K562 (cell line): ENCODE data around the gene UBXN4. TPM values are rescaled to one million over a fixed set of nuclear protein-coding genes. Genes with fewer than 3 reads are reported as not detected.

Experiments used
- CCNT2 ChIP-seq: IDR thresholded peaks from 2 replicates; pipeline ENCODE4 v1.6.1; 2011; ENCODE audit warnings: borderline replicate concordance, low read depth, mild to moderate bottlenecking, moderate library complexity, mixed read lengths, low read length; ENCODE audit not compliant: insufficient read length; ENCODE audit errors: extremely low read depth
- DEAF1 ChIP-seq: fragments of 450-650 bp; formaldehyde crosslinking; IDR thresholded peaks from 2 replicates; pipeline ENCODE4 v1.4.0; 2020; ENCODE audit warnings: mild to moderate bottlenecking, moderate library complexity
- OTX1 ChIP-seq: fragments of 450-650 bp; formaldehyde crosslinking; IDR thresholded peaks from 2 replicates; pipeline ENCODE4 v1.4.0; 2022; ENCODE audit warnings: mild to moderate bottlenecking
- PCBP1 ChIP-seq: fragments of 200-400 bp; formaldehyde crosslinking; IDR thresholded peaks from 2 replicates; pipeline ENCODE4 v1.6.1; 2018; ENCODE audit warnings: mild to moderate bottlenecking, low read depth, low read length; ENCODE audit not compliant: poor library complexity, severe bottlenecking
- SAFB2 ChIP-seq: fragments of 200-400 bp; formaldehyde crosslinking; IDR thresholded peaks from 2 replicates; pipeline ENCODE4 v1.6.1; 2018; ENCODE audit warnings: borderline replicate concordance, low read length, low read depth, moderate library complexity; ENCODE audit not compliant: severe bottlenecking
- TBP ChIP-seq: optimal IDR thresholded peaks from 2 replicates; pipeline ENCODE3; 2011; ENCODE audit warnings: low read depth, low read length, improper control_type of control experiment
- ZFP36 ChIP-seq: fragments of 150-350 bp; IDR thresholded peaks from 2 replicates; pipeline ENCODE4 v1.6.1; 2018; ENCODE audit warnings: low read length, low read depth; ENCODE audit not compliant: partially characterized antibody
- ZNF140 ChIP-seq: fragments of 250-450 bp; sonication (Bioruptor Pico); IDR thresholded peaks from 2 replicates; pipeline ENCODE4 v1.8.0; 2021; ENCODE audit warnings: moderate library complexity, mild to moderate bottlenecking, inconsistent platforms
- ZNF707 ChIP-seq: fragments of 250-450 bp; sonication (Bioruptor Pico); conservative IDR thresholded peaks from 2 replicates; pipeline ENCODE4 v1.8.0; 2022; ENCODE audit warnings: inconsistent platforms, mild to moderate bottlenecking, moderate library complexity
- polyA plus RNA-seq, 8 experiments: library from polyadenylated mRNA; depleted of rRNA in 4 of 8; stranded (reverse) in 5 of 8; unstranded in 3 of 8; fragments of >200 nt; fragmentation: Nextera tagmentation in 2 of 8; fragmentation: Illumina TruSeq in 1 of 8; extraction: Ambion mirVana in 2 of 8; extraction: Trizol in 1 of 8; gene quantifications; 2 replicates each; pipeline versions ENCODE4 v1.2.1 to v1.2.3, GENCODE V29; 2011 to 2014; ENCODE audit warnings: inconsistent platforms in 1 of 8, missing spikeins in 1 of 8
- total RNA-seq, 7 experiments: library from RNA; depleted of rRNA in 6 of 7; stranded (reverse); fragments of >200 nt in 6 of 7; fragmentation: Illumina TruSeq in 2 of 7; extraction: Trizol in 2 of 7; gene quantifications; 2 replicates each; pipeline versions ENCODE4 v1.2.1 to v1.2.3, GENCODE V29; 2011 to 2021; ENCODE audit warnings: low replicate concordance in 1 of 7
- TF ChIP-seq, protein P1 (sequence below): fragments of 250-450 bp; sonication (Bioruptor Pico); IDR thresholded peaks from 2 replicates; pipeline ENCODE4 v1.5.0; 2021; ENCODE audit warnings: mild to moderate bottlenecking, moderate library complexity
- TF ChIP-seq, protein P2 (sequence below): sonication (generic); formaldehyde crosslinking; IDR thresholded peaks from 2 replicates; pipeline ENCODE4 v1.9.0; 2022; ENCODE audit warnings: mild to moderate bottlenecking, missing genetic modification reagents
- TF ChIP-seq, protein P3 (sequence below), 3 experiments: fragments of 200-800 bp in 1 of 3; fragments of 250-450 bp in 1 of 3; fragments of 450-650 bp in 1 of 3; sonication (Bioruptor Pico) in 1 of 3; sonication (Bioruptor generic) in 1 of 3; formaldehyde crosslinking in 1 of 3; IDR thresholded peaks; 2 replicates each; pipeline versions ENCODE4 v1.6.1 to v1.8.0; 2016 to 2022; ENCODE audit warnings: mild to moderate bottlenecking in 2 of 3, missing genetic modification characterization in 2 of 3, missing compliant biosample characterization in 1 of 3, moderate library complexity in 1 of 3
- TF ChIP-seq, protein P4 (sequence below): sonication (generic); formaldehyde crosslinking; IDR thresholded peaks from 2 replicates; pipeline ENCODE4 v1.8.1; 2022; ENCODE audit warnings: missing genetic modification reagents

UBXN4 gene
- total and polyA plus RNA-seq, 9 of the 15 experiments (the other 6 are each of a cell fraction or from before 2014, with no cell fraction given) = 30.4 to 127 (median 55.3) TPM

DNA sequence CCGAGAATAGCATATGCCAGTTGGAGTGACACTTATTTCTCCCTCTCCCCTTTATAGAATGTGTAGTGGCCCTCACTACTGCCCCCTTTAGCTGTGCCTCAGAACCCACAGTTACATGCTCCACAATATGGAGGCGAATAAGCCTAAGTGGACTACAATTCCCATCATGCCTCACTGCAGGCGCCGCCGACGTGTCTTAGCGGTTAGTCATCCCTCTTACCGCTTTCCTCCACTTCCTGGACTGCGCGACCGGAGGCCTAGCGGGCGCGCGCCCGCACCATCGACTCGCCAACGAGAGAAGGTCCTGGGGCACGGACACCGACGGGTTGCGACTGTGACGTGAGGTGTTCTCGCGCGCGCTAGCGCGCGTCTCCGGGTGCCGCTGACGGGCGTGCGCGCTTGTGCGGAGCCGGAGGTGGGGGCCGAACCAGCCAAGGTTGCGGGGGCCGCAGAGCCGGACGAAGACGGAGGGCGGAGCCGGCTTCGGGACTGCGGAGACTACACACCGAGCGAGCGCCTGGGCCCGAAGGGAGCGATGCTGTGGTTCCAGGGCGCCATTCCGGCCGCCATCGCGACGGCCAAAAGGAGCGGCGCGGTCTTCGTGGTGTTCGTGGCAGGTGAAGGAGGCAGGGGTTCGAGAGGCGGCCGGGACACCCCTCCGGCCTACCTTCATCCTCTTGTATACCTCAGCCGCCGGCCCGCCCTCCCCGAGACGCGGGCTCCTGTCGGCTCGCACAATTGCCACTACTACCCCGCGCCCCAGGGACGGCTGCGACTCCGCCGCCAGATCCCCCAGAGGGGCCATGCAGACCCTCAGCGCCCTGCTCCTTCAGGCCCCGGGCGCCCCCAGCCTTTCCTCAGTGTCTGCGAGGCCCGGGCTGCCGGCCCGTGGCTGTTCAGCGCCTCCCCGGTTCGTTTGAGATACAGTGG is at the start of gene UBXN4 (continued):
- TF ChIP-seq, protein P1, sequence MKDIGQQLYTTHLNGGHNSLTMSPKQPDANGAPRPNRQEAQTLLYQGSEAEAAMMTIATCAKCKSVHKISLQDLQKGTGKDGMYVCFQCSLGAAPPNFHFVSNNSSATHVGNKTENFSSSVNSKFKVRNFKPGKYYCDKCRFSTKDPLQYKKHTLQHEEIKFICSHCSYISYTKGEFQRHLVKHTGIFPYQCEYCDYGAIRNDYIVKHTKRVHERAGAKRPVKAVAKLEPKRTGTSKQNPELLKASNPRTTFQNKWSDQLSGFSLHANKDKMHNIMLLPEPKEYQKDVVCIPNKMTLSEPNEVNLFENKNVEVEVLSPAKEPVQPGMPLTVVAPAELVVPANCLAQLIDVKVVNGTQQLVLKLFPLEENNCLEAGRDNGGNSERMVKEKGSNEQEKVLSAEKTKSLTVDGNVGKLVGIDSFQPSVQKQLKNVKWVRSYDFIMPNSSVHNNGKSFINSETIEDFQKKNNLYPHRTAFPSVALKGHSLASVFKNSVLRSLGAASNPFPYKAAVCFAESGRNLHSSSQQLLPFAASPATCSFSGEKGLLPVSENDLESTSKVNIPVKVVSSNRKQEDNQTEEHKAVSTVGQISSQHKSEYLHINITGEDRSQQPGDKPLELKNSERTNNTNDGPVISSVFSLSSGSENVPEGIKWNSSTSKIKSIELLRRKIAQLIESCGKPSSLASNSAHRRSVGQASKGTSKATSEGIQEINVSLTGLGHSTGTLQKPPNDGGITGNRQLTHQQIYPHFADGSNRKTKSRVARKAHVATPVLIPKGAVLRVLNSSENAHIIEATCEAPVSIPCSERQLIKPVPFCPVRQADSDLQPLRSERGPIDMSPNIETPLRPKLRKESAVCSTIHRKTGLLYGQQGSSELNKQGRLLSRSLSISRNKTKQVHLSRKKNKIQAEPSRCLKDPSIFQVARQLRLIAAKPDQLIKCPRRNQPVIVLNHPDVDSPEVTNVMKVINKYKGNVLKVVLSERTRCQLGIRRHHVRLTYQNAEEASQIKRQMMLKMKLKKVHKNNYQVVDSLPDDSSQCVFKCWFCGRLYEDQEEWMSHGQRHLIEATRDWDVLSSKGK (CRISPR knock-in tag) = no peak
- TF ChIP-seq ZFP36 (no peak), CCNT2 (peak; percentile 69), PCBP1 (no peak), DEAF1 (0 out of 2 replicates have a peak, but pooled peaks have one; percentile 14), ZNF140 (CRISPR knock-in tag) (no peak), OTX1 (no peak), ZNF707 (no peak), SAFB2 (no peak), TBP (peak; percentile 79)
- TF ChIP-seq, protein P2, sequence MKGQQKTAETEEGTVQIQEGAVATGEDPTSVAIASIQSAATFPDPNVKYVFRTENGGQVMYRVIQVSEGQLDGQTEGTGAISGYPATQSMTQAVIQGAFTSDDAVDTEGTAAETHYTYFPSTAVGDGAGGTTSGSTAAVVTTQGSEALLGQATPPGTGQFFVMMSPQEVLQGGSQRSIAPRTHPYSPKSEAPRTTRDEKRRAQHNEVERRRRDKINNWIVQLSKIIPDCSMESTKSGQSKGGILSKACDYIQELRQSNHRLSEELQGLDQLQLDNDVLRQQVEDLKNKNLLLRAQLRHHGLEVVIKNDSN (CRISPR knock-in tag) = peak; percentile 34; the same call in 1 of the 2 replicates
- TF ChIP-seq, protein P3, sequence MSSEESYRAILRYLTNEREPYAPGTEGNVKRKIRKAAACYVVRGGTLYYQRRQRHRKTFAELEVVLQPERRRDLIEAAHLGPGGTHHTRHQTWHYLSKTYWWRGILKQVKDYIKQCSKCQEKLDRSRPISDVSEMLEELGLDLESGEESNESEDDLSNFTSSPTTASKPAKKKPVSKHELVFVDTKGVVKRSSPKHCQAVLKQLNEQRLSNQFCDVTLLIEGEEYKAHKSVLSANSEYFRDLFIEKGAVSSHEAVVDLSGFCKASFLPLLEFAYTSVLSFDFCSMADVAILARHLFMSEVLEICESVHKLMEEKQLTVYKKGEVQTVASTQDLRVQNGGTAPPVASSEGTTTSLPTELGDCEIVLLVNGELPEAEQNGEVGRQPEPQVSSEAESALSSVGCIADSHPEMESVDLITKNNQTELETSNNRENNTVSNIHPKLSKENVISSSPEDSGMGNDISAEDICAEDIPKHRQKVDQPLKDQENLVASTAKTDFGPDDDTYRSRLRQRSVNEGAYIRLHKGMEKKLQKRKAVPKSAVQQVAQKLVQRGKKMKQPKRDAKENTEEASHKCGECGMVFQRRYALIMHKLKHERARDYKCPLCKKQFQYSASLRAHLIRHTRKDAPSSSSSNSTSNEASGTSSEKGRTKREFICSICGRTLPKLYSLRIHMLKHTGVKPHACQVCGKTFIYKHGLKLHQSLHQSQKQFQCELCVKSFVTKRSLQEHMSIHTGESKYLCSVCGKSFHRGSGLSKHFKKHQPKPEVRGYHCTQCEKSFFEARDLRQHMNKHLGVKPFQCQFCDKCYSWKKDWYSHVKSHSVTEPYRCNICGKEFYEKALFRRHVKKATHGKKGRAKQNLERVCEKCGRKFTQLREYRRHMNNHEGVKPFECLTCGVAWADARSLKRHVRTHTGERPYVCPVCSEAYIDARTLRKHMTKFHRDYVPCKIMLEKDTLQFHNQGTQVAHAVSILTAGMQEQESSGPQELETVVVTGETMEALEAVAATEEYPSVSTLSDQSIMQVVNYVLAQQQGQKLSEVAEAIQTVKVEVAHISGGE (CRISPR knock-in tag; IDR thresholded peaks at IDR 0.05) = peak in 1 of 3 experiments; percentile 84; a peak in 2 of 6 replicates
- TF ChIP-seq, protein P4, sequence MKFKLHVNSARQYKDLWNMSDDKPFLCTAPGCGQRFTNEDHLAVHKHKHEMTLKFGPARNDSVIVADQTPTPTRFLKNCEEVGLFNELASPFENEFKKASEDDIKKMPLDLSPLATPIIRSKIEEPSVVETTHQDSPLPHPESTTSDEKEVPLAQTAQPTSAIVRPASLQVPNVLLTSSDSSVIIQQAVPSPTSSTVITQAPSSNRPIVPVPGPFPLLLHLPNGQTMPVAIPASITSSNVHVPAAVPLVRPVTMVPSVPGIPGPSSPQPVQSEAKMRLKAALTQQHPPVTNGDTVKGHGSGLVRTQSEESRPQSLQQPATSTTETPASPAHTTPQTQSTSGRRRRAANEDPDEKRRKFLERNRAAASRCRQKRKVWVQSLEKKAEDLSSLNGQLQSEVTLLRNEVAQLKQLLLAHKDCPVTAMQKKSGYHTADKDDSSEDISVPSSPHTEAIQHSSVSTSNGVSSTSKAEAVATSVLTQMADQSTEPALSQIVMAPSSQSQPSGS (CRISPR knock-in tag) = no peak
